ACHN (cell line): ENCODE data around the gene PANK2.
"Not testable (repeated sequence)": the region's sequence is repeated elsewhere in the genome, so short reads cannot be mapped to it uniquely, and the experiment has no call there.

Experiments
- DNase-seq: peaks from one replicate; pipeline ENCODE4 v3.0.0-alpha.2; 2015
- in situ Hi-C: cut with HindIII; loops from 2 replicates; pipeline ENCODE4 v1.10.0; 2017; ENCODE audit warnings: low sequenced_read_pairs, low pct_ligation_motif_present, low pct_unique_long_range_greater_than_20kb

Gene PANK2

GRCh38 chr20:3866464-3866863 is 22.7 kb upstream of the PANK2 start:
- no peak for DNase-seq
- in situ Hi-C loops = no loop called here

GRCh38 chr20:3867802-3868201 is 21.4 kb upstream of the PANK2 start:
- in situ Hi-C loops = no loop called here
- no peak for DNase-seq

GRCh38 chr20:3869839-3870634 is 19.1 kb upstream of the PANK2 start:
- in situ Hi-C loops = no loop called here
- DNase-seq = no peak

GRCh38 chr20:3871550-3872265 is 17.5 kb upstream of the PANK2 start:
- no peak for DNase-seq
- in situ Hi-C loops = no loop called here

- no peak for DNase-seq
- in situ Hi-C loops = no loop called here
These were observed 15.7 kb upstream of the PANK2 start for GRCh38 chr20:3873507-3873906.

- in situ Hi-C loops = no loop called here
These were observed 14.9 kb upstream of the PANK2 start for GRCh38 chr20:3874194-3874844.

GRCh38 chr20:3875378-3875974 is 13.7 kb upstream of the PANK2 start:
- in situ Hi-C loops = no loop called here
- DNase-seq = no peak

More at GRCh38 chr20:3874194-3874844, 14.9 kb upstream of the PANK2 start:
- no peak for DNase-seq

- in situ Hi-C loops = no loop called here
- no peak for DNase-seq
These were observed 13.2 kb upstream of the PANK2 start for GRCh38 chr20:3876000-3876399.

- no peak for DNase-seq
- in situ Hi-C loops = no loop called here
These were observed 12.5 kb upstream of the PANK2 start for GRCh38 chr20:3876676-3877075.

- DNase-seq, in situ Hi-C loops: not testable (repeated sequence)
These were observed 10.3 kb upstream of the PANK2 start for GRCh38 chr20:3878921-3879274.

GRCh38 chr20:3885715-3886114 is 3.5 kb upstream of the PANK2 start:
- in situ Hi-C loops = no loop called here
- no peak for DNase-seq

GRCh38 chr20:3887876-3888620 is 1.1 kb upstream of the PANK2 start:
- peak; percentile 29 for DNase-seq
- in situ Hi-C loops = no loop called here

GRCh38 chr20:3889489-3890397 is 556 bp downstream of the PANK2 start:
- in situ Hi-C loops = no loop called here
- peak; percentile 28 for DNase-seq

- in situ Hi-C loops = no loop called here
- no peak for DNase-seq
These were observed 1.2 kb downstream of the PANK2 start for GRCh38 chr20:3890398-3890751.

GRCh38 chr20:3890999-3891929 is 2.1 kb downstream of the PANK2 start:
- in situ Hi-C loops = no loop called here

GRCh38 chr20:3894796-3895195 is 5.6 kb downstream of the PANK2 start:
- in situ Hi-C loops = no loop called here
- no peak for DNase-seq

More at GRCh38 chr20:3890999-3891929, 2.1 kb downstream of the PANK2 start:
- no peak for DNase-seq

- in situ Hi-C loops = no loop called here
- DNase-seq = no peak
These were observed 7.1 kb downstream of the PANK2 start for GRCh38 chr20:3896302-3896701.
